ENCODE data around the gene NXNL1. TPM values are rescaled to one million over a fixed set of nuclear protein-coding genes. Genes with fewer than 3 reads are reported as not detected.

The NXNL1 gene
- total RNA-seq, 1 experiment from 2014 or later, result not detected

DNA sequence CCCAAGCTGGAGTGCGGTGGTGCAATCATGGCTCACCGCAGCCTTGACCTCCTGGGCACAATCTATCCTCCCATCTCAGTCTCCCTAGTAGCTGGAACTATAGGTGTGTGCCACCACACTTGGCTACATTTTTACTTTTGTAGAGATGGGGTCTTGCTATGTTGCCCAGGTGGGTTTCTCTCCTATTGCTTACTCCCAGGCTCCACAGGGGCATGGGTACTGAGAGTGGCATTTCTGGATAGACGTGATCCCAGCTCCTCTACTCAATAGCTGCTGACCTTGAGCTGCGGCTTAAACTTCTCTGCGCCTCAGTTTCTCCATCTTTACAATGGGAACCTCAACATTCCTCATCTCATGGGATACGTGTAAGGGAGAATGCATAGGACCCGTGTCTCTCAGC is 29.3 kb downstream of the NXNL1 start:
- no peak overlapping the region for H2BK15ac ChIP-seq (ENCODE audit: low read depth, low read length)
- no peak overlapping the region for H3K4me3 Mint-ChIP-seq
- no peak for DNase-seq
- no peaks in the 10 kb centered on the region for H3K79me1 ChIP-seq (ENCODE audit: insufficient read depth, low read depth, low read length, poor library complexity, severe bottlenecking)
- no peak for TF ChIP-seq CTCF (conservative IDR thresholded peaks at IDR 0.05)
- H3K4ac ChIP-seq (ENCODE audit: low read depth, low read length), result no peak overlapping the region
- no peak overlapping the region for H3K9ac ChIP-seq (ENCODE audit: extremely low read depth, insufficient read length, low read length)
- H3K23me2 ChIP-seq (ENCODE audit: insufficient read length, low read depth, low read length, poor library complexity, severe bottlenecking), result no peaks in the 10 kb centered on the region
- H3K27me3 Mint-ChIP-seq (ENCODE audit: low read depth), result no peaks in the 10 kb centered on the region
- no peaks in the 10 kb centered on the region for H3K27me3 ChIP-seq (ENCODE audit: insufficient read depth, low read length)
- no peak overlapping the region for H2BK20ac ChIP-seq (ENCODE audit: low read depth, low read length, poor library complexity, severe bottlenecking)
- no peaks in the 10 kb centered on the region for H3K9me3 Mint-ChIP-seq
- H4K91ac ChIP-seq (ENCODE audit: insufficient read length, low read depth, low read length), result no peak overlapping the region
- H3K79me2 ChIP-seq (ENCODE audit: insufficient read depth, low read length), result no peaks in the 10 kb centered on the region
- no peaks in the 10 kb centered on the region for H4K20me1 ChIP-seq (ENCODE audit: control insufficient read depth, insufficient read depth, insufficient read length)
- no peak overlapping the region for H4K5ac ChIP-seq (ENCODE audit: insufficient read length, low read depth, low read length)
- no peak overlapping the region for H3K23ac ChIP-seq (ENCODE audit: insufficient read length, low read depth, low read length)
- H3K56ac ChIP-seq (ENCODE audit: insufficient read length, low read depth, low read length), result no peak overlapping the region
- no peak overlapping the region for H3T11ph ChIP-seq (ENCODE audit: low read length)
- no peak overlapping the region for H4K8ac ChIP-seq (replicated peaks; ENCODE audit: insufficient read length, low read depth, low read length)
- H3K27ac ChIP-seq (ENCODE audit: insufficient read length, low read depth, low read length), result no peak overlapping the region
- no peak overlapping the region for H3K14ac ChIP-seq (ENCODE audit: insufficient read depth, low read length)
- H3K18ac ChIP-seq (ENCODE audit: insufficient read length, low read depth, low read length), result no peak overlapping the region
- H2BK120ac ChIP-seq (ENCODE audit: low read depth, low read length, poor library complexity, severe bottlenecking), result no peak overlapping the region
- peaks cover 0 to 5% (median 0%) of the 10 kb centered on the region in 3 experiments; a peak in 1 of 7 replicates for H3K36me3 Mint-ChIP-seq (ENCODE audit: insufficient read depth in 1 of 3, low read depth in 3 of 3)
- no peaks in the 10 kb centered on the region for H3K9me3 ChIP-seq (ENCODE audit: control insufficient read depth, low read depth, low read length)
- WGBS (ENCODE audit: extremely low coverage, insufficient read length, low lambda C conversion rate), result no CpG with 5 or more reads among the region's 7 CpGs
- no peak overlapping the region for H2AK5ac ChIP-seq (ENCODE audit: insufficient read length, low read length)
- H2AFZ ChIP-seq (ENCODE audit: low read length), result no peak overlapping the region
- H3K4me2 ChIP-seq (ENCODE audit: insufficient read depth, insufficient read length, low read length), result no peak overlapping the region
- no peak overlapping the region for H3K27ac Mint-ChIP-seq
- H2BK12ac ChIP-seq (ENCODE audit: insufficient read length, low read depth, low read length), result no peak overlapping the region
- H3K4me1 Mint-ChIP-seq, result no peaks in the 10 kb centered on the region
- no peaks in the 10 kb centered on the region for H3K4me1 ChIP-seq (ENCODE audit: insufficient read depth, low read length)
- no peak overlapping the region for H2BK5ac ChIP-seq (ENCODE audit: insufficient read length, low read length)
